K562 (cell line): ENCODE results near the gene LIX1L. TPM values are rescaled to one million over a fixed set of nuclear protein-coding genes. Genes with fewer than 3 reads are reported as not detected.

ENCODE experiments used
- BRCA1 ChIP-seq, 2 experiments: fragments of 450-650 bp in 1 of 2; sonication (generic) in 1 of 2; formaldehyde crosslinking in 1 of 2; IDR thresholded peaks; 2 replicates each; pipeline versions ENCODE4 v1.5.0 to v1.6.1; 2017 to 2020; ENCODE audit warnings: mild to moderate bottlenecking in 1 of 2, missing genetic modification reagents in 1 of 2
- BRD9 ChIP-seq: fragments of 450-650 bp; IDR thresholded peaks from 2 replicates; pipeline ENCODE4 v1.6.1; 2018; ENCODE audit warnings: low read depth; ENCODE audit not compliant: partially characterized antibody
- ERF ChIP-seq: fragments of 450-650 bp; formaldehyde crosslinking; IDR thresholded peaks from 2 replicates; pipeline ENCODE4 v1.4.0; 2020; ENCODE audit warnings: mild to moderate bottlenecking, mixed read lengths
- FOXA1 ChIP-seq: fragments of 450-650 bp; IDR thresholded peaks from 2 replicates; pipeline ENCODE4 v1.6.1; 2016; ENCODE audit warnings: mild to moderate bottlenecking, borderline replicate concordance
- RAD21 ChIP-seq, 2 experiments: fragments of 250-450 bp in 1 of 2; fragments of 450-650 bp in 1 of 2; sonication (Bioruptor Pico) in 1 of 2; formaldehyde crosslinking in 1 of 2; IDR thresholded peaks in 1 of 2; conservative IDR thresholded peaks in 1 of 2; 2 replicates each; pipeline versions ENCODE4 v1.4.0 to v1.8.0; 2020 to 2022; ENCODE audit warnings: mild to moderate bottlenecking in 2 of 2, moderate library complexity in 1 of 2
- RB1 ChIP-seq: fragments of 450-650 bp; IDR thresholded peaks from 2 replicates; pipeline ENCODE4 v1.6.1; 2017; ENCODE audit warnings: low read depth, mild to moderate bottlenecking
- RBBP5 ChIP-seq: fragments of 200-600 bp; sonication (generic); IDR thresholded peaks from 2 replicates; pipeline ENCODE4 v1.6.1; 2012; ENCODE audit warnings: borderline replicate concordance, mild to moderate bottlenecking, low read length, control low read depth, inconsistent platforms; ENCODE audit not compliant: insufficient read depth, poor library complexity, severe bottlenecking
- SIN3B ChIP-seq: fragments of 450-650 bp; IDR thresholded peaks from 2 replicates; pipeline ENCODE4 v1.6.1; 2017; ENCODE audit warnings: low read depth, mild to moderate bottlenecking, moderate library complexity
- SMAD1 ChIP-seq: fragments of 150-350 bp; IDR thresholded peaks from 2 replicates; pipeline ENCODE4 v1.6.1; 2014; ENCODE audit warnings: low read length, low read depth; ENCODE audit not compliant: partially characterized antibody
- TAF1 ChIP-seq: IDR thresholded peaks from 2 replicates; pipeline ENCODE4 v1.6.1; 2011; ENCODE audit warnings: mild to moderate bottlenecking, low read length, moderate library complexity; ENCODE audit not compliant: insufficient read depth, control insufficient read depth, severe bottlenecking; ENCODE audit errors: extremely low read depth
- TBP ChIP-seq: optimal IDR thresholded peaks from 2 replicates; pipeline ENCODE3; 2011; ENCODE audit warnings: low read depth, low read length, improper control_type of control experiment
- ZNF740 ChIP-seq, 3 experiments: fragments of 200-800 bp in 1 of 3; sonication (Bioruptor generic) in 1 of 3; sonication (generic) in 1 of 3; formaldehyde crosslinking in 1 of 3; IDR thresholded peaks; 2 replicates each; pipeline versions ENCODE4 v1.6.1 to v1.8.0; 2016 to 2022; ENCODE audit warnings: mild to moderate bottlenecking in 2 of 3, missing compliant biosample characterization in 2 of 3, missing genetic modification characterization in 2 of 3, missing genetic modification reagents in 1 of 3
- polyA plus RNA-seq, 8 experiments: library from polyadenylated mRNA; depleted of rRNA in 4 of 8; stranded (reverse) in 5 of 8; unstranded in 3 of 8; fragments of >200 nt; fragmentation: Nextera tagmentation in 2 of 8; fragmentation: Illumina TruSeq in 1 of 8; extraction: Ambion mirVana in 2 of 8; extraction: Trizol in 1 of 8; gene quantifications; 2 replicates each; pipeline versions ENCODE4 v1.2.1 to v1.2.3, GENCODE V29; 2011 to 2014; ENCODE audit warnings: inconsistent platforms in 1 of 8, missing spikeins in 1 of 8
- total RNA-seq, 7 experiments: library from RNA; depleted of rRNA in 6 of 7; stranded (reverse); fragments of >200 nt in 6 of 7; fragmentation: Illumina TruSeq in 2 of 7; extraction: Trizol in 2 of 7; gene quantifications; 2 replicates each; pipeline versions ENCODE4 v1.2.1 to v1.2.3, GENCODE V29; 2011 to 2021; ENCODE audit warnings: low replicate concordance in 1 of 7
- TF ChIP-seq, protein P1 (sequence below): sonication (generic); formaldehyde crosslinking; IDR thresholded peaks from 2 replicates; pipeline ENCODE4 v1.8.1; 2023; ENCODE audit warnings: mild to moderate bottlenecking, missing genetic modification reagents
- TF ChIP-seq, protein P2 (sequence below), 3 experiments: fragments of 200-800 bp in 1 of 3; fragments of 250-450 bp in 1 of 3; fragments of 450-650 bp in 1 of 3; sonication (Bioruptor Pico) in 1 of 3; sonication (Bioruptor generic) in 1 of 3; formaldehyde crosslinking in 1 of 3; IDR thresholded peaks; 2 replicates each; pipeline versions ENCODE4 v1.6.1 to v1.8.0; 2016 to 2022; ENCODE audit warnings: mild to moderate bottlenecking in 2 of 3, missing genetic modification characterization in 2 of 3, missing compliant biosample characterization in 1 of 3, moderate library complexity in 1 of 3
- TF ChIP-seq, protein P3 (sequence below), 2 experiments: fragments of 450-650 bp; conservative IDR thresholded peaks; 2 replicates each; pipeline ENCODE4 v1.6.1; 2017; ENCODE audit warnings: mild to moderate bottlenecking in 2 of 2, moderate library complexity in 2 of 2

Gene LIX1L
- total and polyA plus RNA-seq, 9 of the 15 experiments (the other 6 are each of a cell fraction or from before 2014, with no cell fraction given): 4.6 to 26.5 (median 12.5) TPM

- TF ChIP-seq SIN3B: no peak
- TF ChIP-seq, protein P1, sequence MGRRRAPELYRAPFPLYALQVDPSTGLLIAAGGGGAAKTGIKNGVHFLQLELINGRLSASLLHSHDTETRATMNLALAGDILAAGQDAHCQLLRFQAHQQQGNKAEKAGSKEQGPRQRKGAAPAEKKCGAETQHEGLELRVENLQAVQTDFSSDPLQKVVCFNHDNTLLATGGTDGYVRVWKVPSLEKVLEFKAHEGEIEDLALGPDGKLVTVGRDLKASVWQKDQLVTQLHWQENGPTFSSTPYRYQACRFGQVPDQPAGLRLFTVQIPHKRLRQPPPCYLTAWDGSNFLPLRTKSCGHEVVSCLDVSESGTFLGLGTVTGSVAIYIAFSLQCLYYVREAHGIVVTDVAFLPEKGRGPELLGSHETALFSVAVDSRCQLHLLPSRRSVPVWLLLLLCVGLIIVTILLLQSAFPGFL (CRISPR knock-in tag): peak; percentile 86; the same call in 1 of the 2 replicates
- no peak for TF ChIP-seq ZNF740 (CRISPR knock-in tag; IDR thresholded peaks at IDR 0.05)
- no peak for TF ChIP-seq ZNF740 (tag; IDR thresholded peaks at IDR 0.05)
- no peak for TF ChIP-seq RAD21 (CRISPR knock-in tag; conservative IDR thresholded peaks at IDR 0.05 in 1 of 2, IDR thresholded peaks at IDR 0.05 in 1 of 2)
- TF ChIP-seq, protein P2, sequence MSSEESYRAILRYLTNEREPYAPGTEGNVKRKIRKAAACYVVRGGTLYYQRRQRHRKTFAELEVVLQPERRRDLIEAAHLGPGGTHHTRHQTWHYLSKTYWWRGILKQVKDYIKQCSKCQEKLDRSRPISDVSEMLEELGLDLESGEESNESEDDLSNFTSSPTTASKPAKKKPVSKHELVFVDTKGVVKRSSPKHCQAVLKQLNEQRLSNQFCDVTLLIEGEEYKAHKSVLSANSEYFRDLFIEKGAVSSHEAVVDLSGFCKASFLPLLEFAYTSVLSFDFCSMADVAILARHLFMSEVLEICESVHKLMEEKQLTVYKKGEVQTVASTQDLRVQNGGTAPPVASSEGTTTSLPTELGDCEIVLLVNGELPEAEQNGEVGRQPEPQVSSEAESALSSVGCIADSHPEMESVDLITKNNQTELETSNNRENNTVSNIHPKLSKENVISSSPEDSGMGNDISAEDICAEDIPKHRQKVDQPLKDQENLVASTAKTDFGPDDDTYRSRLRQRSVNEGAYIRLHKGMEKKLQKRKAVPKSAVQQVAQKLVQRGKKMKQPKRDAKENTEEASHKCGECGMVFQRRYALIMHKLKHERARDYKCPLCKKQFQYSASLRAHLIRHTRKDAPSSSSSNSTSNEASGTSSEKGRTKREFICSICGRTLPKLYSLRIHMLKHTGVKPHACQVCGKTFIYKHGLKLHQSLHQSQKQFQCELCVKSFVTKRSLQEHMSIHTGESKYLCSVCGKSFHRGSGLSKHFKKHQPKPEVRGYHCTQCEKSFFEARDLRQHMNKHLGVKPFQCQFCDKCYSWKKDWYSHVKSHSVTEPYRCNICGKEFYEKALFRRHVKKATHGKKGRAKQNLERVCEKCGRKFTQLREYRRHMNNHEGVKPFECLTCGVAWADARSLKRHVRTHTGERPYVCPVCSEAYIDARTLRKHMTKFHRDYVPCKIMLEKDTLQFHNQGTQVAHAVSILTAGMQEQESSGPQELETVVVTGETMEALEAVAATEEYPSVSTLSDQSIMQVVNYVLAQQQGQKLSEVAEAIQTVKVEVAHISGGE (CRISPR knock-in tag; IDR thresholded peaks at IDR 0.05): 0 out of 6 replicates have a peak, but pooled peaks of 1 of the 3 experiments have one; percentile 11
- TF ChIP-seq SMAD1: no peak
- TF ChIP-seq TBP: peak; percentile 29
- no peak for TF ChIP-seq FOXA1
- TF ChIP-seq RB1: peak; percentile 67; the same call in 1 of the 2 replicates
- no peak for TF ChIP-seq BRD9
- no peak for TF ChIP-seq ERF (CRISPR knock-in tag)
- no peak for TF ChIP-seq BRCA1 (IDR thresholded peaks at IDR 0.05)
- 0 out of 2 replicates have a peak, but pooled peaks have one; percentile 76 for TF ChIP-seq BRCA1 (CRISPR knock-in tag; IDR thresholded peaks at IDR 0.05)
- TF ChIP-seq TAF1: peak; percentile 22
- peak; percentile 11 for TF ChIP-seq RBBP5
- TF ChIP-seq, protein P3, sequence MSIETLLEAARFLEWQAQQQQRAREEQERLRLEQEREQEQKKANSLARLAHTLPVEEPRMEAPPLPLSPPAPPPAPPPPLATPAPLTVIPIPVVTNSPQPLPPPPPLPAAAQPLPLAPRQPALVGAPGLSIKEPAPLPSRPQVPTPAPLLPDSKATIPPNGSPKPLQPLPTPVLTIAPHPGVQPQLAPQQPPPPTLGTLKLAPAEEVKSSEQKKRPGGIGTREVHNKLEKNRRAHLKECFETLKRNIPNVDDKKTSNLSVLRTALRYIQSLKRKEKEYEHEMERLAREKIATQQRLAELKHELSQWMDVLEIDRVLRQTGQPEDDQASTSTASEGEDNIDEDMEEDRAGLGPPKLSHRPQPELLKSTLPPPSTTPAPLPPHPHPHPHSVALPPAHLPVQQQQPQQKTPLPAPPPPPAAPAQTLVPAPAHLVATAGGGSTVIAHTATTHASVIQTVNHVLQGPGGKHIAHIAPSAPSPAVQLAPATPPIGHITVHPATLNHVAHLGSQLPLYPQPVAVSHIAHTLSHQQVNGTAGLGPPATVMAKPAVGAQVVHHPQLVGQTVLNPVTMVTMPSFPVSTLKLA (conservative IDR thresholded peaks at IDR 0.05): 0 out of 4 replicates have a peak, but pooled peaks of 1 of the 2 experiments have one; percentile 63
These were observed 38.6 kb downstream of the LIX1L start (continued) for GRCh38 chr1:145918992-145919939.
